HepG2 (cell line): Measurements from ENCODE around the gene ZFP69. TPM values are rescaled to one million over a fixed set of nuclear protein-coding genes. Genes with fewer than 3 reads are reported as not detected.

Experiments used
- AHDC1 ChIP-seq: sonication (generic); formaldehyde crosslinking; IDR thresholded peaks from 2 replicates; pipeline ENCODE4 v1.5.1; 2020; ENCODE audit warnings: mild to moderate bottlenecking, missing genetic modification reagents, borderline replicate concordance
- FOSL2 ChIP-seq: sonication (generic); formaldehyde crosslinking; IDR thresholded peaks from 2 replicates; pipeline ENCODE4 v1.4.0; 2020; ENCODE audit warnings: missing genetic modification reagents
- KDM5A ChIP-seq: fragments of 200-600 bp; sonication (generic); IDR thresholded peaks from 2 replicates; pipeline ENCODE4 v1.7.0; 2018; ENCODE audit warnings: antibody characterized with exemption, mild to moderate bottlenecking, low read length, borderline replicate concordance
- MAX ChIP-seq: IDR thresholded peaks from 2 replicates; pipeline ENCODE4 v1.6.1; 2012; ENCODE audit warnings: inconsistent platforms
- MED1 ChIP-seq: sonication (generic); formaldehyde crosslinking; IDR thresholded peaks from 2 replicates; pipeline ENCODE4 v1.4.0; 2020; ENCODE audit warnings: missing genetic modification reagents
- PCBP2 ChIP-seq: fragments of 200-400 bp; formaldehyde crosslinking; optimal IDR thresholded peaks from 2 replicates; pipeline ENCODE3; 2018; ENCODE audit warnings: low read length, low read depth; ENCODE audit not compliant: poor library complexity, severe bottlenecking
- RERE ChIP-seq: IDR thresholded peaks from 2 replicates; pipeline ENCODE4 v1.6.1; 2016; ENCODE audit warnings: low read depth, missing genetic modification reagents, missing compliant biosample characterization
- SETDB1 ChIP-seq: sonication (generic); formaldehyde crosslinking; IDR thresholded peaks from 2 replicates; pipeline ENCODE4 v1.5.1; 2020; ENCODE audit warnings: missing genetic modification reagents, mild to moderate bottlenecking, borderline replicate concordance
- STAT5B ChIP-seq: sonication (generic); formaldehyde crosslinking; IDR thresholded peaks from 2 replicates; pipeline ENCODE4 v1.4.0; 2020; ENCODE audit warnings: missing genetic modification reagents
- ZNF12 ChIP-seq: sonication (generic); formaldehyde crosslinking; IDR thresholded peaks from 2 replicates; pipeline ENCODE4 v1.5.0; 2020; ENCODE audit warnings: missing genetic modification reagents
- ZNF343 ChIP-seq: sonication (generic); formaldehyde crosslinking; IDR thresholded peaks from 2 replicates; pipeline ENCODE4 v1.4.0; 2020; ENCODE audit warnings: mild to moderate bottlenecking, missing genetic modification reagents
- ZNF543 ChIP-seq: sonication (generic); formaldehyde crosslinking; IDR thresholded peaks from 2 replicates; pipeline ENCODE4 v1.4.0; 2020; ENCODE audit warnings: mild to moderate bottlenecking, missing genetic modification reagents
- polyA plus RNA-seq, 8 experiments: library from polyadenylated mRNA; depleted of rRNA in 3 of 8; stranded (reverse) in 7 of 8; unstranded in 1 of 8; fragments of >200 nt; fragmentation: Illumina TruSeq in 4 of 8; extraction: Trizol in 4 of 8; gene quantifications; 2 replicates each; pipeline versions ENCODE4 v1.2.1 to v1.2.3, GENCODE V29; 2011 to 2016; ENCODE audit warnings: low read depth in 4 of 8, missing spikeins in 1 of 8, mixed read lengths in 1 of 8; ENCODE audit not compliant: insufficient read depth in 1 of 8
- total RNA-seq, 5 experiments: library from RNA; depleted of rRNA; stranded (reverse); fragments of >200 nt; fragmentation: Illumina TruSeq; extraction: Trizol; gene quantifications; 2 replicates each; pipeline ENCODE4 v1.2.3, GENCODE V29; 2016; ENCODE audit warnings: low read depth in 1 of 5
- TF ChIP-seq, protein P1 (sequence below): IDR thresholded peaks from 2 replicates; pipeline ENCODE4 v1.6.1; 2016; ENCODE audit warnings: missing biosample characterization, missing genetic modification reagents, low read depth
- TF ChIP-seq, protein P2 (sequence below): sonication (generic); formaldehyde crosslinking; IDR thresholded peaks from 2 replicates; pipeline ENCODE4 v1.5.0; 2020; ENCODE audit warnings: mild to moderate bottlenecking, low read depth, missing genetic modification reagents, borderline replicate concordance

ZFP69 gene
- total and polyA plus RNA-seq, 2 of the 13 experiments (the other 11 are each of a cell fraction or from before 2014, with no cell fraction given), result 2.6 to 5.6 TPM

GRCh38 chr1:40450495-40451237, 26.4 kb upstream of the ZFP69 start (continued):
- TF ChIP-seq AHDC1 (CRISPR knock-in tag) (no peak), RERE (no peak), KDM5A (0 out of 2 replicates have a peak, but pooled peaks have one; percentile 48), ZNF343 (CRISPR knock-in tag) (peak; percentile 11; the same call in 1 of the 2 replicates), PCBP2 (no peak), ZNF12 (CRISPR knock-in tag) (0 out of 2 replicates have a peak, but pooled peaks have one; percentile 34), MAX (no peak), MED1 (CRISPR knock-in tag) (no peak; the same call in 1 of the 2 replicates), SETDB1 (no peak), FOSL2 (CRISPR knock-in tag) (peak; percentile 82), ZNF543 (CRISPR knock-in tag) (no peak), STAT5B (CRISPR knock-in tag) (no peak)
- TF ChIP-seq, protein P1, sequence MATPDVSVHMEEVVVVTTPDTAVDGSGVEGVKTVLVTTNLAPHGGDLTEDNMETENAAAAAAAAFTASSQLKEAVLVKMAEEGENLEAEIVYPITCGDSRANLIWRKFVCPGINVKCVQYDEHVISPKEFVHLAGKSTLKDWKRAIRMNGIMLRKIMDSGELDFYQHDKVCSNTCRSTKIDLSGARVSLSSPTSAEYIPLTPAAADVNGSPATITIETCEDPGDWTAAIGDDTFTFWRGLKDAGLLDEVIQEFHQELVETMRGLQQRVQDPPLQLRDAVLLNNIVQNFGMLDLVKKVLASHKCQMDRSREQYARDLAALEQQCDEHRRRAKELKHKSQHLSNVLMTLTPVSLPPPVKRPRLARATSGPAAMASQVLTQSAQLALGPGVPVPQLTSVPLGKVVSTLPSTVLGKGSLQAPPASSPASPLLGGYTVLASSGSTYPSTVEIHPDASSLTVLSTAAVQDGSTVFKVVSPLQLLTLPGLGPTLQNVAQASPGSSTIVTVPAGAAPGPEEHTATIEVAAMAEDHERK (CRISPR knock-in tag), result no peak
- TF ChIP-seq, protein P2, sequence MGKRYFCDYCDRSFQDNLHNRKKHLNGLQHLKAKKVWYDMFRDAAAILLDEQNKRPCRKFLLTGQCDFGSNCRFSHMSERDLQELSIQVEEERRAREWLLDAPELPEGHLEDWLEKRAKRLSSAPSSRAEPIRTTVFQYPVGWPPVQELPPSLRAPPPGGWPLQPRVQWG, result no peak
